ENCODE measurements around the gene HTR3E. TPM values are rescaled to one million over a fixed set of nuclear protein-coding genes. Genes with fewer than 3 reads are reported as not detected.

HTR3E gene
- total and polyA plus RNA-seq, 2 of the 13 experiments (the other 11 are each of a cell fraction or from before 2014, with no cell fraction given) = not detected

DNA sequence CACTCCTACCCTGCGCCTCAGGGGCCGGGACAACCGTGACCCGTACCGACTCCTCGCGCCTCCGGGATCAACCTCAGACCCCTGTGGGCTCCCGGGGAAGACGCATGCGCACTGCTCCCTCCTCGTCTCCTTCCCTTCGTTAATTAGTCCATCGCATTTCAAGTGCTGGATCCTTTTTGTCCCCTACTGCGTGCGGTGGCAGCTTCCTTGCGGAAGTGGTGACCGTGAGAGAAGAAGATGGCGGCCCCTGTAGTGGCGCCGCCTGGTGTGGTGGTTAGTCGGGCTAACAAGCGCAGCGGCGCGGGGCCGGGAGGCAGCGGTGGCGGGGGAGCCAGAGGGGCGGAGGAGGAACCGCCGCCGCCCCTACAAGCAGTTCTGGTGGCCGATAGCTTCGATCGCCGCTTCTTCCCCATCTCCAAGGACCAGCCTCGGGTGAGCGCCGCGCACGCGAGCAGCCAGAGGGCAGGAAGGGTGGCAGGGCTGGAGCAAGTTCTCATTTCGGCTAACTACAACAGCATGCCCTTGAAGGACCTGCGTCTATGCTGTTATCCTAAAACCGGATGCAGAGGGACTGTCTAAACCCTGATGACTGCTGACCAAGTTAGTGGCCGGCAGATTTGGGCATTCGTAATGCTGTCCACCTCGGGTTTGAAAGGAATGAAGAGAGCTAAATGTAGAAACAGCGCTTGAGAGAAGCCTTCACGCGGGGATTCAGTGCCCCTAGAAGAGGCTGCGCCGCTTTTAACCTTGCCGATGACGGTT is 38.5 kb downstream of the HTR3E start, which contains the start of gene EIF2B5 (continued):
- TF ChIP-seq MXD3 (CRISPR knock-in tag; IDR thresholded peaks at IDR 0.05) (peak; percentile 59; the same call in 1 of the 2 replicates), FOXA1 (IDR thresholded peaks at IDR 0.05) (no peak), FOXA1 (CRISPR knock-in tag; IDR thresholded peaks at IDR 0.05) (no peak), IKZF1 (IDR thresholded peaks at IDR 0.05) (no peak), CC2D1A (CRISPR knock-in tag; IDR thresholded peaks at IDR 0.05) (no peak), HOXA3 (CRISPR knock-in tag; IDR thresholded peaks at IDR 0.05) (peak; percentile 93), HMG20B (CRISPR knock-in tag; conservative IDR thresholded peaks at IDR 0.05) (no peak), ZXDC (CRISPR knock-in tag; IDR thresholded peaks at IDR 0.05) (no peak), PREB (CRISPR knock-in tag; IDR thresholded peaks at IDR 0.05) (no peak), ZNF891 (CRISPR knock-in tag; IDR thresholded peaks at IDR 0.05) (peak; percentile 85), RBFOX2 (IDR thresholded peaks at IDR 0.05; ENCODE audit: low read depth, low read length) (peak; percentile 89), ZNF230 (CRISPR knock-in tag; IDR thresholded peaks at IDR 0.05) (0 out of 2 replicates have a peak, but pooled peaks have one; percentile 54), REXO4 (CRISPR knock-in tag; IDR thresholded peaks at IDR 0.05; ENCODE audit: borderline replicate concordance) (no peak), HMG20A (CRISPR knock-in tag; IDR thresholded peaks at IDR 0.05; ENCODE audit: borderline replicate concordance) (no peak), RBM39 (IDR thresholded peaks at IDR 0.05; ENCODE audit: low read depth, low read length, poor library complexity, severe bottlenecking) (peak; percentile 94), SP140L (CRISPR knock-in tag; IDR thresholded peaks at IDR 0.05; ENCODE audit: borderline replicate concordance) (no peak), ATF7-NPFF (CRISPR knock-in tag; IDR thresholded peaks at IDR 0.05; ENCODE audit: low read depth) (peak; percentile 78), NFE2L1 (CRISPR knock-in tag; IDR thresholded peaks at IDR 0.05; ENCODE audit: borderline replicate concordance) (no peak), ZSCAN31 (CRISPR knock-in tag; IDR thresholded peaks at IDR 0.05; ENCODE audit: low read depth) (peak; percentile 69; the same call in 1 of the 2 replicates), ARID2 (CRISPR knock-in tag; IDR thresholded peaks at IDR 0.05; ENCODE audit: borderline replicate concordance) (no peak), ZSCAN12 (CRISPR knock-in tag; IDR thresholded peaks at IDR 0.05) (no peak), MTF2 (CRISPR knock-in tag; IDR thresholded peaks at IDR 0.05; ENCODE audit: borderline replicate concordance) (peak; percentile 29; the same call in 1 of the 2 replicates), TCF7 (IDR thresholded peaks at IDR 0.05; ENCODE audit: low read depth) (no peak), RARA (CRISPR knock-in tag; IDR thresholded peaks at IDR 0.05) (peak; percentile 43)
- TF ChIP-seq, protein P1, sequence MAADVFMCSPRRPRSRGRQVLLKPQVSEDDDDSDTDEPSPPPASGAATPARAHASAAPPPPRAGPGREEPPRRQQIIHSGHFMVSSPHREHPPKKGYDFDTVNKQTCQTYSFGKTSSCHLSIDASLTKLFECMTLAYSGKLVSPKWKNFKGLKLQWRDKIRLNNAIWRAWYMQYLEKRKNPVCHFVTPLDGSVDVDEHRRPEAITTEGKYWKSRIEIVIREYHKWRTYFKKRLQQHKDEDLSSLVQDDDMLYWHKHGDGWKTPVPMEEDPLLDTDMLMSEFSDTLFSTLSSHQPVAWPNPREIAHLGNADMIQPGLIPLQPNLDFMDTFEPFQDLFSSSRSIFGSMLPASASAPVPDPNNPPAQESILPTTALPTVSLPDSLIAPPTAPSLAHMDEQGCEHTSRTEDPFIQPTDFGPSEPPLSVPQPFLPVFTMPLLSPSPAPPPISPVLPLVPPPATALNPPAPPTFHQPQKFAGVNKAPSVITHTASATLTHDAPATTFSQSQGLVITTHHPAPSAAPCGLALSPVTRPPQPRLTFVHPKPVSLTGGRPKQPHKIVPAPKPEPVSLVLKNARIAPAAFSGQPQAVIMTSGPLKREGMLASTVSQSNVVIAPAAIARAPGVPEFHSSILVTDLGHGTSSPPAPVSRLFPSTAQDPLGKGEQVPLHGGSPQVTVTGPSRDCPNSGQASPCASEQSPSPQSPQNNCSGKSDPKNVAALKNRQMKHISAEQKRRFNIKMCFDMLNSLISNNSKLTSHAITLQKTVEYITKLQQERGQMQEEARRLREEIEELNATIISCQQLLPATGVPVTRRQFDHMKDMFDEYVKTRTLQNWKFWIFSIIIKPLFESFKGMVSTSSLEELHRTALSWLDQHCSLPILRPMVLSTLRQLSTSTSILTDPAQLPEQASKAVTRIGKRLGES (CRISPR knock-in tag; IDR thresholded peaks at IDR 0.05; ENCODE audit: borderline replicate concordance) = no peak

All from HepG2 (cell line).